ENCODE results near the gene TMEM134.

Gene TMEM134

DNA sequence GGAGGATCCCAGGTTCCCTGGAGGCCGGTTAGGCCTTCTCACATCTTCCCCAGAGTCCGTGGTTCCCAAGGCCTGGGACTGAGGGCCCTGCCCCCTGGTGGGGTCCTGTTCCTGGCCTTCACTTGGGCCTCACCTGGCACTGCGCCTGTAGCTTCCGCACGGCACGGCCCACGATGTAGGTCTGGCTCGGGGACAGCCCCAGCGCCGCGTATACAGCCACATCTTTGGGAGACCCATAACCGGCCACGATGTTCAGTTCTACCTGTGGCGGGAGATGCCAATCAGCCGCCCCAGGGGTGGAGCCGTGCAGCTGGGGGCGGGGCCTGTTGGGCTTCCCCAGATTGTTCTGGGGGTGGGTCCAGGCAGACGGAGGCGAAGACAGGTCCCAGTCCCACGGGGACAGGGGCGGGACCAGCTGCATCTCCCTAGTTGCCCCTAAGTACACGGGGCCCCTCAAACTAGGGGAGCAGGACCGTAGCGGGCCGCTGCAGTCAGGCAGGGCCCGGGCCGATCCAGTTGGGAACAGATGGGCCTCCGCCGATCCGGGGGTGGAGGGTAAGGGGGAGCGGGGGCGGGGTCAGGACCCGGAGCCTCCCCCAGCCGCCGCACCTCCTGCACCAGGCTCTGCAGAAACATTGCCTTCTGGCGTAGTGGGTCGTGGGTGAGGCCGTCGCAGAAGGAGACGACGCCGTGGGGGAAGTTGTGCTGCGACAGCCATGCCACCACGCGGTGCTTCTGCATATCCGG lies 23.9 kb upstream of the TMEM134 start:
- DNase-seq (ENCODE audit: low read depth), result no peak
- no peak overlapping the region for H3K4me3 ChIP-seq (ENCODE audit: low read length)
- TF ChIP-seq, protein P1, sequence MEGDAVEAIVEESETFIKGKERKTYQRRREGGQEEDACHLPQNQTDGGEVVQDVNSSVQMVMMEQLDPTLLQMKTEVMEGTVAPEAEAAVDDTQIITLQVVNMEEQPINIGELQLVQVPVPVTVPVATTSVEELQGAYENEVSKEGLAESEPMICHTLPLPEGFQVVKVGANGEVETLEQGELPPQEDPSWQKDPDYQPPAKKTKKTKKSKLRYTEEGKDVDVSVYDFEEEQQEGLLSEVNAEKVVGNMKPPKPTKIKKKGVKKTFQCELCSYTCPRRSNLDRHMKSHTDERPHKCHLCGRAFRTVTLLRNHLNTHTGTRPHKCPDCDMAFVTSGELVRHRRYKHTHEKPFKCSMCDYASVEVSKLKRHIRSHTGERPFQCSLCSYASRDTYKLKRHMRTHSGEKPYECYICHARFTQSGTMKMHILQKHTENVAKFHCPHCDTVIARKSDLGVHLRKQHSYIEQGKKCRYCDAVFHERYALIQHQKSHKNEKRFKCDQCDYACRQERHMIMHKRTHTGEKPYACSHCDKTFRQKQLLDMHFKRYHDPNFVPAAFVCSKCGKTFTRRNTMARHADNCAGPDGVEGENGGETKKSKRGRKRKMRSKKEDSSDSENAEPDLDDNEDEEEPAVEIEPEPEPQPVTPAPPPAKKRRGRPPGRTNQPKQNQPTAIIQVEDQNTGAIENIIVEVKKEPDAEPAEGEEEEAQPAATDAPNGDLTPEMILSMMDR (conservative IDR thresholded peaks at IDR 0.05; ENCODE audit: low read length), result no peak

DNA sequence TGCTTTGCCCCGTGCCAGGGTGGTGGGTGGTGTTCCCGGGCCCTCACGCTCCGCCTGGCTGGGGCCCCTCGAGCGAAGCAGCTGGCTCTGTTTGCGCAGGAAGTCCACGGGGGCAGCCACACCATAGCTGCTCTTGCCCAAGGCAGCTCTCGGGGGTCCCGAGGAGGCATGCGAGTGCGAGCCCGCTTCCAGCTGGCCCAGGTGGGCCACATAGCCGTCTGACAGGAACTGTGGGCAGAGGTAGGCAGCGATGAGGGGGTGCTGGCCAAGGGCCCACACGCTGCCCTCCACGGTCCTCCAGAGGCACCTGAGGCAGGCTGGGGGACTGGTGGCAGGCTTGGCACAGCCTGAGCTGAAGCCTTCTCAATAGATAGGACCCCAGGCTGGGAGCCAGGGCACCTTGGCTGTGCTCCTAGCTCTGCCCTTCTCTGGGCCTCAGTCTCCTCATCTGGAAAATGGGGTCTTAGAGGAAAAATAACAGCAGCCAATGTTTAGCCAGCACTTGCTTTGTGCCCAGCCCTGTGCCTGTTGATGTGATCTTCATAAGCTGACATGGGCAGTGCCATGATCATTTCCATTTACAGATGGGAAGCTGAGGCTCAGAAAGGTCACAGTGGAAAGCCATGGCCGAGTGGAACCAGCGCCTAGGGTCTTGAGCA lies 23.1 kb upstream of the TMEM134 start:
- DNase-seq (ENCODE audit: low read depth), result no peak
- H3K4me3 ChIP-seq (ENCODE audit: low read length), result no peak overlapping the region
- TF ChIP-seq, protein P1 (conservative IDR thresholded peaks at IDR 0.05; ENCODE audit: low read length), result no peak

DNA sequence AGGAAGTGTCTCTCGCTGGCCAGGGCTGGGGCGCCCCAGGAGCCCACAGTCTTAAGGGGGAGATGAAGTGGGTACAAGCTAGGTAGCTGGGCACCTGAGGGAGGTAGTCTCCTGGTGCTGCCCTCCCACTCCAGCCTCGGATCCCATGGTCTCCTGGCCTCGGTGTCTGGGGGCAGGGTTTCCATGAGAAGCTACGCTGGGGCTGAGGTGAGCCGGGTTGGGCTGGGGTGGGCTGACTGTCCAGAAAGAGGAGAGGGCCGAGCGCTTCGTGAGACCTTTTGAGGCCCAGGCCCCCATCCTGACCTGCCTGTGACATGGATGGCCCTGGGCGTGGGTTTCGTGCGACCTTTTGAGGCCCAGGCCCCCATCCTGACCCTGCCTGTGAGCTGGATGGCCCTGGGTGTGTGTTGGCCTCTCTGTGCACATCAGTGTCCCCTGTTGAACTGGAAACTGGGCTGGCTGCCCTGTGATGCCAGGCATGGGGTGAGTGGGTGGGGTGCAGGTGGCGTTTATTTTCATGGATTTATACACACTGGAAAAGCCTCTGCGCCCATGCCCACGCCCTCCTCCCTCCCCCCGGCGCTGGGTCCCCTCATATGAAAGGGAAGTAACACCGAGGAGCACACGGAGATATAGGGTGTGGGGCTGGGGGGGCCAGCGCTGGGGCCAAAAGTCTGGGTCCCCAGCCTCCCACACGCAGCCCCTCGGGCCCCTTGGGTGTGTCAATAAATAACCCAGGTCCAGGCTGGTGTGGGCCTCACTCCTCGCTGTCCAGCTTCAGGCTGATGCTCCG lies 22.4 kb upstream of the TMEM134 start:
- no peak overlapping the region for H3K4me3 ChIP-seq (ENCODE audit: low read length)
- TF ChIP-seq, protein P1 (conservative IDR thresholded peaks at IDR 0.05; ENCODE audit: low read length), result no peak
- DNase-seq (ENCODE audit: low read depth), result no peak

- no peak overlapping the region for H3K4me3 ChIP-seq (ENCODE audit: low read length)
- DNase-seq (ENCODE audit: low read depth), result no peak
- TF ChIP-seq, protein P1 (conservative IDR thresholded peaks at IDR 0.05; ENCODE audit: low read length), result no peak
Observed at GRCh38 chr11:67490727-67491065, 21.6 kb upstream of the TMEM134 start.

GRCh38 chr11:67489885-67490726 lies 21.1 kb upstream of the TMEM134 start:
- TF ChIP-seq, protein P1 (conservative IDR thresholded peaks at IDR 0.05; ENCODE audit: low read length), result no peak
- H3K4me3 ChIP-seq (ENCODE audit: low read length), result no peak overlapping the region
- DNase-seq (ENCODE audit: low read depth), result no peak

- H3K4me3 ChIP-seq (ENCODE audit: low read length), result no peak overlapping the region
- no peak for DNase-seq (ENCODE audit: low read depth)
- TF ChIP-seq, protein P1 (conservative IDR thresholded peaks at IDR 0.05; ENCODE audit: low read length), result no peak
Observed at GRCh38 chr11:67489203-67489884, 20.3 kb upstream of the TMEM134 start.

Measured in AG10803 (cell line).